Pancreas (tissue), 10 donors: Measurements from ENCODE around the gene PKIB. TPM values are rescaled to one million over a fixed set of nuclear protein-coding genes. Genes with fewer than 3 reads are reported as not detected.

Experiments
- ATAC-seq, 4 donors: fragments of 200-7000 bp; cut with Tn5 transposase; one replicate each; pipeline versions ENCODE4 v1.8.0 to v1.9.1; 2020; ENCODE audit warnings: mild to moderate bottlenecking in 4 of 4, moderate library complexity in 4 of 4
- DNase-seq, 6 donors: peaks; one replicate each; pipeline ENCODE4 v3.0.0-alpha.2; 2020
- FAIRE-seq: peaks from 2 replicates; lab custom pipeline; 2012; peaks lifted over from hg19 to GRCh38; lab: Jason Lieb, UNC
- H3K27ac ChIP-seq, 4 donors: fragments of 200-600 bp; sonication (generic); 1 replicate in 3 of 4; 2 replicates in 1 of 4; pipeline versions ENCODE4 v1.5.0 to v1.8.0; 2020
- H3K27me3 ChIP-seq, 4 donors: fragments of 200-600 bp; one replicate each; pipeline ENCODE4 v1.8.0; 2021
- H3K36me3 ChIP-seq, 3 donors: fragments of 200-600 bp; sonication (generic) in 1 of 3; one replicate each; pipeline versions ENCODE4 v1.5.0 to v1.8.0; 2020 to 2021
- H3K4me1 ChIP-seq, 3 donors: fragments of 200-600 bp; one replicate each; pipeline ENCODE4 v1.8.0; 2021
- H3K4me3 ChIP-seq, 4 donors: fragments of 200-600 bp; sonication (generic) in 2 of 4; one replicate each; pipeline versions ENCODE4 v1.5.0 to v1.8.0; 2020 to 2021
- H3K9me3 ChIP-seq, 4 donors: fragments of 200-600 bp; one replicate each; pipeline ENCODE4 v1.8.0; 2021
- WGBS, 2 donors: extraction: QIAGEN DNeasy Blood & Tissue Kit; methylation state at CpG; one replicate each; pipeline ENCODE4 v1.1.7; 2013; 5-methylcytosine and 5-hydroxymethylcytosine counted together
- intact Hi-C, 3 donors: fragments of 100-400 bp; cut with DNase I; formaldehyde crosslinking; loops; one replicate each; pipeline versions ENCODE4 v1.11.1 to v1.14.2; 2022
- polyA plus RNA-seq, 2 donors: library from polyadenylated mRNA; stranded (reverse); fragments of 200-250 nt; gene quantifications; one replicate each; pipeline ENCODE4 v1.2.3, GENCODE V29; 2013
- total RNA-seq, 6 donors: library from RNA; stranded (reverse); fragmentation: NEBNext Ultra II Directional in 4 of 6; extraction: Animal tissue kit (Norgen Biotek cat#: 25700) in 4 of 6; gene quantifications; one replicate each; pipeline versions ENCODE4 v1.2.1 to v1.2.4, GENCODE V29; 2021 to 2023
- TF ChIP-seq, protein P1 (sequence below), 4 donors: fragments of 200-600 bp; sonication (generic) in 3 of 4; IDR thresholded peaks; one replicate each; pipeline versions ENCODE4 v1.5.0 to v1.8.0; 2021; ENCODE audit warnings: antibody characterized with exemption in 4 of 4
- donor health status: healthy with polysubstance abuse.
- donor health status: DM: no; HTN: no; CAD: no; lungs with moderate emphysema.
- donor health status: DM: no; HTN: no; CAD: no.
- donor health status: control.
- donor health status: control.
- donor health status: Bipolar disorder and iron deficiency.
- donor health status: DM: yes; HTN: yes; CAD: no.
- donor health status: DM: no; HTN: no; CAD: no.
- donor health status: DM: no; HTN: no; CAD: no.
- donor health status: DM: yes; HTN: yes; CAD: no.

PKIB gene
- total and polyA plus RNA-seq, 8 donors, result 1.2 to 21.1 (median 5.4) TPM

GRCh38 chr6:122772724-122773415 is 162.7 kb downstream of the PKIB start:
- no peaks in the 10 kb centered on the region for H3K36me3 ChIP-seq
- ATAC-seq (no peak), DNase-seq (no peak), FAIRE-seq (no peak)
- 93 to 94% methylated on average over 3 of the region's 3 CpGs for WGBS, 2 donors
- H3K9me3 ChIP-seq, result no peaks in the 10 kb centered on the region
- TF ChIP-seq, protein P1, sequence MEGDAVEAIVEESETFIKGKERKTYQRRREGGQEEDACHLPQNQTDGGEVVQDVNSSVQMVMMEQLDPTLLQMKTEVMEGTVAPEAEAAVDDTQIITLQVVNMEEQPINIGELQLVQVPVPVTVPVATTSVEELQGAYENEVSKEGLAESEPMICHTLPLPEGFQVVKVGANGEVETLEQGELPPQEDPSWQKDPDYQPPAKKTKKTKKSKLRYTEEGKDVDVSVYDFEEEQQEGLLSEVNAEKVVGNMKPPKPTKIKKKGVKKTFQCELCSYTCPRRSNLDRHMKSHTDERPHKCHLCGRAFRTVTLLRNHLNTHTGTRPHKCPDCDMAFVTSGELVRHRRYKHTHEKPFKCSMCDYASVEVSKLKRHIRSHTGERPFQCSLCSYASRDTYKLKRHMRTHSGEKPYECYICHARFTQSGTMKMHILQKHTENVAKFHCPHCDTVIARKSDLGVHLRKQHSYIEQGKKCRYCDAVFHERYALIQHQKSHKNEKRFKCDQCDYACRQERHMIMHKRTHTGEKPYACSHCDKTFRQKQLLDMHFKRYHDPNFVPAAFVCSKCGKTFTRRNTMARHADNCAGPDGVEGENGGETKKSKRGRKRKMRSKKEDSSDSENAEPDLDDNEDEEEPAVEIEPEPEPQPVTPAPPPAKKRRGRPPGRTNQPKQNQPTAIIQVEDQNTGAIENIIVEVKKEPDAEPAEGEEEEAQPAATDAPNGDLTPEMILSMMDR (IDR thresholded peaks at IDR 0.05), result no peak
- no peak overlapping the region for H3K27ac ChIP-seq
- H3K27me3 ChIP-seq, result no peaks in the 10 kb centered on the region
- no peak overlapping the region for H3K4me3 ChIP-seq
- H3K4me1 ChIP-seq, result no peaks in the 10 kb centered on the region
- intact Hi-C loops, result no loop called here

Other genes starting within 250 kb of the PKIB start
- gene HSF2, start 210.8 kb upstream of the PKIB start, total RNA-seq, result 1 to 10 TPM; 2.7 to 6.3 (median 3.8) TPM
- 1 to 10 TPM; 3.5 to 8.6 TPM for gene HSF2, start 210.8 kb upstream of the PKIB start, polyA plus RNA-seq
- gene SERINC1, start 138.6 kb upstream of the PKIB start, total RNA-seq, result 10 to 100 TPM; 36.5 to 78.9 (median 50.1) TPM
- gene SERINC1, start 138.6 kb upstream of the PKIB start, polyA plus RNA-seq, result 10 to 100 TPM; 24.9 to 98.8 TPM
- not detected for gene FABP7, start 169.3 kb downstream of the PKIB start, total RNA-seq
- not detected for gene FABP7, start 169.3 kb downstream of the PKIB start, polyA plus RNA-seq
- 10 to 100 TPM in 4 of 6 donors, 1 to 10 TPM in 2; 8.7 to 12.6 (median 10.6) TPM for gene SMPDL3A, start 178.9 kb downstream of the PKIB start, total RNA-seq
- 10 to 100 TPM in 1 of 2 donors, 1 to 10 TPM in 1; 7.4 to 19.8 TPM for gene SMPDL3A, start 178.9 kb downstream of the PKIB start, polyA plus RNA-seq